Smooth muscle cell (in vitro differentiated cells): ENCODE measurements around the gene L2HGDH. TPM values are rescaled to one million over a fixed set of nuclear protein-coding genes. Genes with fewer than 3 reads are reported as not detected.

Experiments
- DNase-seq: peaks from one replicate; lab custom pipeline; 2025; ENCODE audit not compliant: unreplicated experiment; lab: John Stamatoyannopoulos, UW
- H2AFZ ChIP-seq: fragments of 200-600 bp; sonication (generic); 2 replicates; pipeline ENCODE4 v1.6.0; 2016; ENCODE audit warnings: antibody characterized with exemption, low read depth, mild to moderate bottlenecking
- H3F3A ChIP-seq: fragments of 200-600 bp; sonication (generic); 2 replicates; pipeline ENCODE4 v1.6.0; 2017; ENCODE audit warnings: antibody characterized with exemption, low read depth
- H3K27ac ChIP-seq: fragments of 200-600 bp; sonication (generic); 2 replicates; pipeline ENCODE4 v1.5.1; 2016; ENCODE audit warnings: low read depth, mild to moderate bottlenecking
- H3K27me3 ChIP-seq: fragments of 200-600 bp; sonication (generic); 2 replicates; pipeline ENCODE4 v1.6.1; 2016; ENCODE audit warnings: low read depth, mild to moderate bottlenecking
- H3K36me3 ChIP-seq: fragments of 200-600 bp; sonication (generic); 2 replicates; pipeline ENCODE4 v1.5.1; 2016; ENCODE audit warnings: low read depth
- H3K4me1 ChIP-seq: fragments of 200-600 bp; sonication (generic); 2 replicates; pipeline ENCODE4 v1.5.1; 2016; ENCODE audit warnings: low read depth
- H3K4me2 ChIP-seq: fragments of 200-600 bp; sonication (generic); 2 replicates; pipeline ENCODE4 v1.6.0; 2016; ENCODE audit warnings: mild to moderate bottlenecking
- H3K4me3 ChIP-seq: fragments of 200-600 bp; sonication (generic); 2 replicates; pipeline ENCODE4 v1.5.1; 2016; ENCODE audit warnings: mild to moderate bottlenecking
- H3K79me2 ChIP-seq: fragments of 200-600 bp; sonication (generic); 2 replicates; pipeline ENCODE4 v1.6.0; 2016; ENCODE audit warnings: low read depth, mild to moderate bottlenecking
- H3K9ac ChIP-seq: fragments of 200-600 bp; sonication (generic); 2 replicates; pipeline ENCODE4 v1.6.0; 2016; ENCODE audit warnings: low read depth
- H3K9me3 ChIP-seq: fragments of 200-600 bp; sonication (generic); replicated peaks from 2 replicates; pipeline ENCODE4 v1.5.1; 2016; ENCODE audit warnings: low read depth
- H4K20me1 ChIP-seq: fragments of 200-600 bp; sonication (generic); 2 replicates; pipeline ENCODE4 v1.6.0; 2016; ENCODE audit warnings: low read depth
- WGBS: methylation state at CpG from one replicate; pipeline ENCODE4 v1.1.7; 2016; ENCODE audit warnings: low lambda C conversion rate; 5-methylcytosine and 5-hydroxymethylcytosine counted together
- polyA plus RNA-seq: library from polyadenylated mRNA; unstranded; fragments of >200 nt; fragmentation: Nextera tagmentation; extraction: Ambion mirVana; gene quantifications from 2 replicates; pipeline ENCODE4 v1.2.1, GENCODE V29; 2016
- total RNA-seq: library from RNA; depleted of rRNA; stranded (reverse); fragments of >200 nt; gene quantifications from 2 replicates; pipeline ENCODE4 v1.2.3, GENCODE V29; 2014
- TF ChIP-seq, protein P1 (sequence below): fragments of 200-600 bp; sonication (generic); IDR thresholded peaks from 2 replicates; pipeline ENCODE4 v1.5.1; 2017; ENCODE audit warnings: borderline replicate concordance, mild to moderate bottlenecking, antibody characterized with exemption; ENCODE audit not compliant: insufficient read depth, poor library complexity, severe bottlenecking

The L2HGDH gene
- total and polyA plus RNA-seq, 2 experiments from 2014 or later, result 3.0 to 3.5 TPM

DNA sequence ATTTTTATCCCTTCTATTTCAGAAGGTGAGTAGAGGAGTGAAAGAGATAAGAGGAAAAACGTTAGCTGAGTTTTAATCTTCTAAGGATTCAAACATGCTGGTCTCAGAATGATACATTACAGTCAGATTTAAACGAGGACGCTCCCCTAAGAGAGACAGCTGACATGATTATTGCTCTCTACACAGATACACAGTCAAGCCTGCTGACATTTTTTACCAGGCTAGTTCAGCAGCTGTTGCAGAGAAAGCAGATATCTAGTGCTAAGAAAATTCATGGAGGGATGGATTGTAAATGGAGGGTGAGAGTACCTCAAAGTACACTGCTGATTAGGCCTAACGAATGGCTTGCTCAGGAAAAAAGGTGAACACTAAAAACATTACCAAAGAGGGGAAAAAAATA is 48.7 kb downstream of the L2HGDH start:
- Histone ChIP-seq H3K27ac (no peak overlapping the region), H3K27me3 (no peaks in the 10 kb centered on the region), H3K79me2 (no peaks in the 10 kb centered on the region), H3F3A (no peaks in the 10 kb centered on the region), H4K20me1 (no peaks in the 10 kb centered on the region), H3K4me1 (no peaks in the 10 kb centered on the region), H3K9ac (no peak overlapping the region), H3K36me3 (no peaks in the 10 kb centered on the region), H3K4me2 (no peak overlapping the region), H3K9me3 (no peaks in the 10 kb centered on the region), H2AFZ (no peak overlapping the region), H3K4me3 (no peak overlapping the region)
- no peak for DNase-seq
- 86% methylated on average over 4 of the region's 4 CpGs for WGBS
- TF ChIP-seq, protein P1, sequence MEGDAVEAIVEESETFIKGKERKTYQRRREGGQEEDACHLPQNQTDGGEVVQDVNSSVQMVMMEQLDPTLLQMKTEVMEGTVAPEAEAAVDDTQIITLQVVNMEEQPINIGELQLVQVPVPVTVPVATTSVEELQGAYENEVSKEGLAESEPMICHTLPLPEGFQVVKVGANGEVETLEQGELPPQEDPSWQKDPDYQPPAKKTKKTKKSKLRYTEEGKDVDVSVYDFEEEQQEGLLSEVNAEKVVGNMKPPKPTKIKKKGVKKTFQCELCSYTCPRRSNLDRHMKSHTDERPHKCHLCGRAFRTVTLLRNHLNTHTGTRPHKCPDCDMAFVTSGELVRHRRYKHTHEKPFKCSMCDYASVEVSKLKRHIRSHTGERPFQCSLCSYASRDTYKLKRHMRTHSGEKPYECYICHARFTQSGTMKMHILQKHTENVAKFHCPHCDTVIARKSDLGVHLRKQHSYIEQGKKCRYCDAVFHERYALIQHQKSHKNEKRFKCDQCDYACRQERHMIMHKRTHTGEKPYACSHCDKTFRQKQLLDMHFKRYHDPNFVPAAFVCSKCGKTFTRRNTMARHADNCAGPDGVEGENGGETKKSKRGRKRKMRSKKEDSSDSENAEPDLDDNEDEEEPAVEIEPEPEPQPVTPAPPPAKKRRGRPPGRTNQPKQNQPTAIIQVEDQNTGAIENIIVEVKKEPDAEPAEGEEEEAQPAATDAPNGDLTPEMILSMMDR, result no peak

- Histone ChIP-seq H3K4me2 (no peak overlapping the region), H2AFZ (no peak overlapping the region), H3K9ac (no peak overlapping the region), H3K27ac (no peak overlapping the region), H3K79me2 (no peaks in the 10 kb centered on the region), H3K9me3 (no peaks in the 10 kb centered on the region), H3F3A (no peaks in the 10 kb centered on the region), H3K27me3 (no peaks in the 10 kb centered on the region), H3K36me3 (no peaks in the 10 kb centered on the region), H3K4me1 (no peaks in the 10 kb centered on the region), H4K20me1 (no peaks in the 10 kb centered on the region), H3K4me3 (no peak overlapping the region)
- 82% methylated on average over 2 of the region's 2 CpGs for WGBS
- no peak for DNase-seq
- TF ChIP-seq, protein P1, result no peak
Measured at GRCh38 chr14:50262865-50263264, 49.2 kb downstream of the L2HGDH start.

- 62% methylated on average over 3 of the region's 3 CpGs for WGBS
- TF ChIP-seq, protein P1, result peak; percentile 32
- H3K4me2 ChIP-seq, result no peak overlapping the region
Measured at GRCh38 chr14:50260511-50260910, 51.5 kb downstream of the L2HGDH start.

DNA sequence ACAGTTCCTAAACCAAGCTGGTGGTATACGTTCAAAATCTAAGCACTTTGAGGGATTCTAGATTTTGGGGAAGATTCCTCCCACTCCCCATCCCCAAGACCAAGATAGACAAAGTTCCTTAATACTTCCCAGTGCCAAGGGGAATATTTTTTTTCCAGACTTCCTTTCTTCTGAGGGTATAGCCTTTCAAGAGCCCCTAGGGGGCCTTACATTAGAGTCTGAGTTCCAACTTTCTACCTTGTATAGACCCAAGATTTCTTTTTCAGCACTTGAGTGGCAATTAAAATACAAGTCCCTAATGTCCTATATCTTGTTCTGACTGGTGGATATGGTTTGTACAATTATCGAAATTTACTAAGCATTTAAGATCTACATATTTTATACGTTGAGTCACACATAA is 52.0 kb downstream of the L2HGDH start:
- no peaks in the 10 kb centered on the region for H4K20me1 ChIP-seq
- DNase-seq, result no peak
- no peaks in the 10 kb centered on the region for H3K79me2 ChIP-seq
- WGBS, result 80% methylated on average over 3 of the region's 3 CpGs
- no peaks in the 10 kb centered on the region for H3F3A ChIP-seq
- H3K4me1 ChIP-seq, result no peaks in the 10 kb centered on the region
- H3K4me2 ChIP-seq, result no peak overlapping the region
- H3K9me3 ChIP-seq, result no peaks in the 10 kb centered on the region
- H3K36me3 ChIP-seq, result no peaks in the 10 kb centered on the region
- no peak overlapping the region for H3K27ac ChIP-seq
- H3K4me3 ChIP-seq, result no peak overlapping the region
- no peak overlapping the region for H2AFZ ChIP-seq
- H3K9ac ChIP-seq, result no peak overlapping the region
- TF ChIP-seq, protein P1, result no peak
- no peaks in the 10 kb centered on the region for H3K27me3 ChIP-seq

More at GRCh38 chr14:50260511-50260910, 51.5 kb downstream of the L2HGDH start:
- DNase-seq, result no peak
- no peaks in the 10 kb centered on the region for H3K27me3 ChIP-seq
- H3K9me3 ChIP-seq, result no peaks in the 10 kb centered on the region
- no peak overlapping the region for H3K9ac ChIP-seq
- no peaks in the 10 kb centered on the region for H3K36me3 ChIP-seq
- H3K4me3 ChIP-seq, result no peak overlapping the region
- no peaks in the 10 kb centered on the region for H3F3A ChIP-seq
- no peaks in the 10 kb centered on the region for H4K20me1 ChIP-seq
- no peaks in the 10 kb centered on the region for H3K79me2 ChIP-seq
- H3K4me1 ChIP-seq, result no peaks in the 10 kb centered on the region
- no peak overlapping the region for H2AFZ ChIP-seq
- H3K27ac ChIP-seq, result no peak overlapping the region
